Measurements from ENCODE around the gene WDR4.

Gene WDR4

DNA sequence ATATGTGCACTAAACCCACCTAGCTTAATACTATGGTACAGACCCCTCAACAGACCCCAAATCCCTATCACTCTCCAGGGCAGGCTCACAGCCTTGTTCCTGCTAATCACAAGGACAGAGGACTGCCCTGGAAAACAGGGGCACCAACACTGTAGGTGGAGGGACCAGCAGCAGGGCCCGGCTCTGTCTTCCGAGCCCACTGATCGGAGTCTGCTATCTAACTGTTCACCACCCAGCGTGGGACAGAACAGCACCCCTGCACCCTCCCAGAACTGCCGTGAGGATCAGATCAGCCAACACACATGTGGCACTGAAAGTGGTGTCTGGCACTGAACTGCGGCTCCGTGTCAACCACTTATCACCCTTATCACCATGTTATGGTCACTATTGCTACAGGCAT lies 6.2 kb downstream of the WDR4 start:
- no peak for DNase-seq

DNA sequence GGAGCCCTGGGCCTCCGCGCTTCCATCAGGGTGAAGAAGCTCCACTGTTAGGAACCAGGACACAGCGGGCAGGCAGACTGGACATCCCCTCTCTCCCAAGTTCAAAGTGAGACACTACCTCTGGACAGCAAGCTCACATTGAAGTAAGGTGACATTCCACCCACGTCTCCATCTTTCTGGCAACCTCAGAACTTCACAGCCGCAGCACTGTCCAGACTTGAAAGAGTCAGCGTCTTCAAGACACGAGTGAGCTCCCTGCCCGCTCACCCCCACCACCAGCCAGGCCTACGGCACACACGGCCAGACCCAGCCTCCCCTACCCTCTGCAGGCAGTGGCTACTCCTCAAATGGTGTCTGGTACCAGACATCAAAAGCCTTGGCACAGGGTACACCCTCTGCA lies 11.1 kb downstream of the WDR4 start:
- DNase-seq = no peak

DNA sequence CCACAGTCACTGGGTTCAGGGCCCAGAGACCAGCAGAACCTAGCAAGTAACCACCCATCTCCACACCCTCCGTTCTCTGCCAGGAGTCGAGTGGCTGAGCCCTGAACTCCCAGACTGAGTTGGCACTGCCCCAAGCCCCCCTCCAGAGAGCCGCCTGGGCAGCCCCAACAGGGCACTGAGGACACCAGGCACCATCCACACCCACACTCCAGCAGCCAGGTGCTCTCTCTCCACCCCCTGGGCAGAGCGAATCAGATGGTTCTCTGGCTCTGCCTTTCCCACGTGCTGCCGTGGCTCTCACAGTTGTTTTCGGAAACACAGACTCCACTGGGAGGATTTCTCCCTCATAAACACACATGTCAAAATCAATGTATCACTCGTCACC lies 13.6 kb downstream of the WDR4 start:
- no peak for DNase-seq

DNA sequence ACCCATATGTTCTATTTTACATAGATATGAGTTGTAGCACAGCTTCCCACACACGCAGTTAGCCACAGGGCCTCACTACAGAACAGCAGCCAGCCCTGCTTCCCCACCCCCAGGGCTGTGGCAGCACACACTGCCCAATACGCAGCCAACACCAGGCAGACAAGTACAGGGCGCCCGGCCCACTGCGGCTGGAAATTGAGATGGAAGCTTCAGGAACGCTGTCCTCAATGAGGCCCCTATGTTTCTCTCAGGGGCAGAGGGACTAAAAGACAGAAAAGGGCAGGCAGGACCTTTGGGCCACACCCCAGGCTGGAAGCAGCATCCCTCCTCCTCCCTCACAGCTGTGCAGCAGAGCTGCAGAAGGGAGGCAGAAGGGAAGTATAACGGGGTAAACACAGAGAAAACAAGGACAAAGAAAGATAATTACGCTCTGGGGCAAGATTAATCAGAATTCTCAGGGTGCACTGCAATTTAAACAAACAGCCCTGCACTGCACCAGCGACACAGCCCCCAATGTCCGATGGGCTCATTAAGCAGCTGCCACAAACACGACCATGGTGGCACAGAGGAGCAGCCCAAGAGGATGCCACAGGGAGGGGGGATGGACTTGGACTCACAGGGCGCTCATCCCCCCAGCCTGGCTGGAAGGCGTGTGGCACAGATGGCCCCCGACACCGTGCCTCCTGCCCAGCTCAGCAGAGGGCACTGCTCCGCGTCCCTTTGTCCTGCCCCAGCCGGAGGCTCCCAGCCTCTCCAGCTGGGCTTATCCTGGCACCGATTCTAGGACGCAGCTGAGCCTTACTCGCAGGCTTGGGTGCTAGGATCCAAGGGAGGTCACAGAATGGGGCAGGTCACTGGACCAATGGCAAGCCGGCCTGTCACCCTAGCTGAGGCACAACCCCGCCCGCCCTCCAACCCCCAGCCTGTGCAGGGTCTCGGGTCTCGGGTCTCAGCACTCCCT lies 14.2 kb downstream of the WDR4 start:
- DNase-seq = no peak

DNA sequence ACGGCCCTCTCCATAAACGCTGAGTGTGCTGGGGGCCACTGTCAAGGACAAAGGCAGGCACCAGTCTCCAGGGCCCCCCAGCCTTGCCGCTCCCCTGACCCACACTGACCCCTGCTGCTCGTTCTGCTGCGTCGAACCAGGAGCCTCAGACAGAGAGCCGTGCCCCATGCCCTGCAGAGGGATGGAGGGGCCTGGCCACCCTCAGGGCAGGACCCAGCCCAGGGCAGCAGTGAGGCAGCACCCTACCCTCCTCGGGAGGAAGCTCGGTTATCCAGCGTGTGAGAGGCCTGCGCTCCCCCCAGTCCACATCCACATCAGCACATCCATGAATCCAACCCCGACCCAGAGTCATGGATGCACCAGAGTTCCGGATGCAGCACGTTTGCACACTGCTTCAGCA lies 15.1 kb downstream of the WDR4 start:
- no peak for DNase-seq

DNA sequence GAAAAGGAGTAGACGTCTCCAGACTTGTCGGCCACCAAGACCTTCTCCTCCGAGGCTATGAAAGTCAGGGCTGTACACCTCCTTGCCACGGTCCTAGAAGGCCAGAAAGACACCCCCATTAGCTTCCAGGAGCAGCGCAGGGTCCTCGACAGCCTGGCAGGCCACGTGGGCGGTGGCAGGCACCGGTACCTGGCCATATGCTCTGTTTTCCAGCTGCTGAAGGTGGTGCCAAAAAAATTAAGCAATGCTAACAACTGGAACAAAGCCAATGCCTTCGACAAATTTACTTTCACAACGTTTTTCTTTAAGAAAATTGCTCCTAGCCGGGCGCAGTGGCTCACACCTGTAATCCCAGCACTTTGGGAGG lies 15.9 kb downstream of the WDR4 start:
- DNase-seq = no peak

DNA sequence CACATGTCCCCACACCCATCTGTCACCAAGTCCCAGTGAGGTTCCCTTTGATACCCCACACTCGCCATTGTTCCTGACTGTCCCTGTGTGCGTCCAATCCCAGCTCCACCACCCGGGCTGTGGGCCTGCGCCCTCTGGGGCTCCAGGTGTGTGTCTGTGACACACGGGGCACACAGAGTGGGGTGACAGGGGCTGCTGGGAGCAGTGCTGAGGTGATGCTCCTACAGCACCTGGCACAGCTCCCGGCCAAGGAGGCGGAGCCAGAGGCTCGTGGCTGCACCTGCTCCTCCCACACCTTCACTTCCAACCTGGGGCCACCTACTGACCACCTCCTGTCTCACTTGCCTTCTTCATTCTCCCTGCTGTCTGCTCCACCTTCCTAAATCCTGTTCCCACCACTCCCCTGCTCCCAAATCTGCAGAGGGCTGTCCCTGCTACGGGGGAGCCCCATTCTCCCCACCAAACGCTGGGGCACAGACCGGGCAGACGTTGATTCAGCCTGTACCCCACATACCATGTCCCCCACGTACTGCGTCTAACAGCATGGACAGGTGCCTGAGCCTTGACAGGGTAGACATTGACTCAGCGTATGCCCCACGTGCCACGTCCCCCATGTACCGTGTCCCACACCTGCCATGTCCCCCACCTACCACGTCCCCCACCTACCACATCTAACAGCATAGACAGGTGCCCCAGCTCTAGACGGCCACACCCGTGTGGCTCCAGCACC lies 16.4 kb downstream of the WDR4 start:
- DNase-seq = no peak

DNA sequence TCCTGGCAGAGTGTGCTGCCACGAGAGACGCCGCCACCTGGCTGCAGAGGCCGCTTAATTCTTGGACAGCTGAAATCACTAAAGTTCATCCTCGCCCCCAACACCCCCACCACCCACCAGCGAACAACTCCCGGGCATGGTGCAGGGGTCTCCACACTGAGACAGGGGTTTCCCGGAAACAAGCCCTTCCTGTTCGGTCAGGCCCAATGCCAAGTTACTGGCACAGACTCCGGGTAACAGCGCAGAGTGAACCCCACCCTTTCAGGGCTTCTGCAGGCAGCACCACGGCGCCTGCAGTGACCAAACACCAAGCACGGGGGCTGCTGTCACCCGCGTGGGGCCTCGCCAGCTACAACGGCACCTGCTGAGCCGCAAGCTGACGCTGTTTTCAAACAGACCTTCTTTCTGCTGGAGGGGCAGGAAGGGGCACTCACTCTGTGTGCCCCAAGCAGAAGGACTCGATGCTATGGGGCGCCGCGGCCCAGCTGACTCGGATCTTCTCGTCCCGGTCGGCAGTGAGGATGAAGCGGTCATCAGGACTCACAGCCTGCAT lies 17.4 kb downstream of the WDR4 start:
- DNase-seq = no peak

DNA sequence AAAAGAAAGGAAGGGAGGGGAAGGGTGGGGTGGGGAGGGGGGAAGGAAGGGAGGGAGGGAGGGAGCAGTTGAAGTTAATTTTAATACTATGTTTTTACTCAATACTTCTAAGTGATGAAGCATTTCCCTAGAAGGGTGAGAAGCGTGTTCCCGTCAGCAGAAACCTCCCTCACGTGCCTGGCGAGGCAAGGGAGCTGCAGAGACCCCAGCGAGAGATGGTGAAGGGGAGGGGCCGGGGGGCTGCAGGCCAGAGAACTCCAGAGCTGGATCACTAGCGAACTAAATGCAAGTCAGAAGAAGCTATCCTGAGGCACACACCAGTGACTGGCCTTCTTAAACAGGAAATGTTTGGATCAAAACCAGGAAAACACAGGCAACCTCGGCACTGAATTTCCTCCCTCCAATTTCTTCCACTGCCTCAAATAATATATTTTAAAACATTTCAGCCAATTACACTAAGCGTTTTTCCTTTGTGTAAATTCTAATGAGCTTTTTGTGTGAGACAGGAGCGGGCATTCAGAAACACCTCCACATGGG lies 18.0 kb downstream of the WDR4 start:
- DNase-seq = no peak

DNA sequence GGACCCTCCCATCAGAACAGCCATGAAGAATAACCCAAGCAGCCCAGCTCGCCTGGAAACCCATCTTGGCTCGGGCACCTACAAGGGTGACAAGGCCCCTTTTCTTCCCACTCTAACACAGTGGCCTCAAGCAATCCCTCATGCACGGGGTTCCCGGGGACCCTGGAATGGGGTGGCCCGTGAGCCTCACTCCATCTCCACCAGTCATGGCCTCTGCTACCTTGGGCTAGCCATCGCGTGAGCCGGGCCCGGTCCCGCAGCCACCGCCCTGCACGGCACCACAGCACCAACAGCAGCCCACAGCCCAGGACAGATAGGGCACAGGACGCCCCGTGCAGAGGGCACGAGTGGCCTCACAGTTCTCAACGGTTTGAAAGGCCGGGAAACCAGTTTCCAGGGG lies 19.0 kb downstream of the WDR4 start:
- no peak for DNase-seq

DNA sequence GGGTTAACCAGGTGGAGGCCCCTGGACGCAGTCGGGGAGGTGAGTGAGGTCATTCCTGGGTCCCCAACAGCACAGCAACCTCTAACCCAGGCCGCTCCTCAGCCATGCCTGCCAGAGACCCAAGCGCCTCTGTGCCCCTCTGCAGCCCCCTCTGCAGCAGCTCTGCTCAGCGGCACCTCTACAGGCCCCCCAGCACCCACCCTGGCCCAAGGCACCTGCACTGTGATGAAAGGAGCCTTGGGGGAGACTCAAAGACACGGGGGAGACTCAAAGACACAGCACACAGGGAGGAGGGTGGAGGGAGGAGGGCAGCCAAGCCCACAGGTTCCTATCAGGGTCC lies 19.5 kb downstream of the WDR4 start:
- DNase-seq = no peak

DNA sequence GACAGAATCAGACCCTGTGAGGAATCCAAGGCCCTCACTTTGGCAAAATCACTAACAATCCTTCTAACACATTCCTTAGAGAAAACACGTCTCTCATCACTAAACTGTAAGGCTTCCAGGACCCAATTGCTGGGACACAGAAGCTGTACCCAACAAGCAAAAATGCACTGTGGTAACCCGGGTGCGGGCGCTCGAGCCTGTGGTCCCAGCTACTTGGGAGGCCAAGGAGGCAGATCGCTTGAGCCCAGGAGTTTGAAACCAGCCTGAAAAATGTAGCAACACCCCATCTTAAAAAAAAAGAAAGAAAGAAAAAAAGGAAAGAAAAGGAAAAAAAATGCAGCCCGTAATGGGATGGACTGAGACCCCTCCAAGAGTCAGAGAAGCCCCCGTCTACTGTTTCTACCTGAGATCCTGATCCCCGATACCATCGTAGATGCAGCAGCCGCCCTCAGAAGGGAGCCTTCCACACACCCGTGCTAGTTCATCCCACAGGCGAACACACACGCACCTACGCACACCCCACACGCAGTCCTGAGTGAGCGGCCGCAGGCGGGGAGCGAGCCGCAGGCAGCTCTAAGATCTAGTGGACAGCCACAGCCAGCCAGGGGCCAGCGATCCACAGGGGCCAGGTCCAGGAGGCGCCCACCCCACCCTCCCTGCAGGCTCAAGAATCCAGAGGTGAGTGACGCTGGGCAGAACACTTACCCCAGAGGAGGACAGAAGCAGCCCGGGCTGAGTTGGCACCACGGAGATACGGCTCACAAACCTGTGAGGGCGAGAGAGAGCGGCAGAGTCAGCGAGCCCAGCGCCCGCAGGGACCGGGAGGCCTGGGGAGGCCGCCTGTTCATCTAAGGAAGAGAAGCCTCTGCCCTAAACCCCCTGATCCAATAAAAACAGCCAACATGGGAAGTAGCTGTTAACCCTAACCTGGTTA lies 20.1 kb downstream of the WDR4 start:
- no peak for DNase-seq

DNA sequence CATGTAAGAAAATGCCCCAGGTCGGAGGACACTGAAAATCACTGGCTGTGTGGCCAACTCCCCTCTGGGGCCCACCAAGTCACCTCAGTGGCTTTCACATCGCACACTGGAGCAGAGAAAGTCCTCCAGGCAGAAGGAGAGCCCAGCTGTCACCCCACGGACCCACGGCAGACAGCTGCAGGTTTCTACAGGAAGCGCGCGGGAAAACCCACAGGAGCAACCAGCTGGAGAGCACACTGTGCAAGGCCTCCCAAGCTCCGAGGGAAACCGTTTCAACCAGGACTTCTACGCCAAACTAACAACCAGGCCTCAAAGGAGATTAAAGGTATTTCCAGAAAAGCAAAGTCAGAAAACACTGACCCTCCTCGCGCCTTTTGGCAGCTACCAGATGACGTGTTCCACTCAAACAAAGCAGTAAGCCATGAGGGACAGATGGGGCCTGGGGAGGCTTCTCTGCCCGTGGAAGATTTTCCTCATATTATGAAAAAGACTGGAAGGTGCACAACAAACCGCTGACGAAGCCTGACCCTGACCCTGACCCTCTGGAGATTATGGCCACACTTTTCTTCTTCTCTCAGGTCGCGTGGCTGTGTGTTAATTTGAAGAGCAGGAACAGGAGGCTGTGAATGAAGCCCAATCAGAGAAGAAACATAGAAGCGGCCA lies 21.0 kb downstream of the WDR4 start:
- DNase-seq = no peak

DNA sequence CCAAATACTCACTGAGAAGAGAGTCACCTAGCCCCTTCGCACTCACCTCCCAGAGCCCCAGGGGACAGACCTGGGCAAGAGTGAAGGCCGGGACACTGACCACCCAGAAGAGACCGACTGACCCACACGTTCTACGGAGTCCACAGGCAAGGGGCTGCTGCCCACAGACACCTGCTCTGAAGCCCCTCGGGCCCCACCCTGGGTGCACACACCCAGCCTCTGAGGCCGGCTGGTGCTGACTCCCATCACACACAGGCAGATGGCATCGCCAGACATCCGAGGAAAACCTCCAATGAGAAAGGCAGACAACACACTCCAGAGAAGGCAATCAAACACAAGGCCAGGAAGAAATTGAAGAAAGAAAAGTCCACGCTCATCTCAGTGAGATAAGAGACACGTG lies 22.1 kb downstream of the WDR4 start:
- DNase-seq = no peak

DNA sequence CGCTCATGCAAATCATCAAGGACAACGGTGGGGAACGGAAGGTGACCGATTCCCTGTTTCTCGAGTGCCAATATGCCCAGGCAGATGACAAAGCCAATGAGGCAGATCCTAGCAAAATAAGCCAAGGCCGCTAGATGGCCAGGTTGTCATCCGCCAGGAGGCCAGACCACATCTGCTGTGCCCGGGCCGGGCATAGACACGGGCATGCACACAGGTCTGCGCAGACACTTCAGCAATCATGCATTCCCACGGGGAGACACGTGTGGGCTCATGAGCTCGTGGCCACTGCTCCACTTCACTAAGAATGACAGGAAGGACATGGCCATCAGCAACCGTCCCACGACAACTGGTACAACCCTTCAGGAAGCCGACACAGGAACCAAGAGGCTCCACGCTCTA lies 23.4 kb downstream of the WDR4 start:
- no peak for DNase-seq

DNA sequence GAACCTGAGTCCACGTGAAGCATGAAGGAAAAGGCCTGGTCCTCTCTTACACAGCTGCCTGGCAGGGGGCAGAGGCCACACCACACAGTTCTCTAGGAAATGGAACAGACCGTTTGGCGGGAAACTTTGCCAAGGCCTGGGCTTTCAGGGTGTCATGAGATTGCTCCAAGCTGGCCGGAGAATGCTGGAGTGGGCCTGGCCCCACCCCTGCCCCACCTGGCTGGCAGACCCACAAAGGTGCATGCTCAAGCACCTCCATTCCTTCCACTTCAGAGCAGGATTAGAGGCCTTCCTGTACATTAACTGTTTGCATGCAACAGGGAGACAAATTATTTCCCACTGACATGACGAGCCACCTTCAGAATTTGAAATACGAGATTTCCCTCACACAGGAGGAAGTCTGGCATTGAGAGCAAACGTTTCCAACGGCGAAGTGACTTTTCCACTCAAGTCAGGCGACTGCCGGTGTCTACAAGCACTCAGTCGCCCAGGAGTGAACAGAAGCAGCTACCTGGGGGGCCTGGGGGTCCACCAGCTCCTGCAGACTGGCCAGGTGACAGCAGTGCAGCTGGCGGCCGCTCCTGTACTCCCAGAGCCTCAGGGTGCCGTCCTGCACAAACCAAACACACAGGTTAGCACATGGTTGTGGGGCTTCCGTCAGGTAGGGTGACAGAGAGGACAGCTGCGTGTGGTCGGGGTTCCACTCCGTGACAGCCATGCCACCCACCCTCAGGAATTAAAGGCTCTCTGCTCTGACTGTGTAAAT lies 24.0 kb downstream of the WDR4 start:
- DNase-seq = no peak

DNA sequence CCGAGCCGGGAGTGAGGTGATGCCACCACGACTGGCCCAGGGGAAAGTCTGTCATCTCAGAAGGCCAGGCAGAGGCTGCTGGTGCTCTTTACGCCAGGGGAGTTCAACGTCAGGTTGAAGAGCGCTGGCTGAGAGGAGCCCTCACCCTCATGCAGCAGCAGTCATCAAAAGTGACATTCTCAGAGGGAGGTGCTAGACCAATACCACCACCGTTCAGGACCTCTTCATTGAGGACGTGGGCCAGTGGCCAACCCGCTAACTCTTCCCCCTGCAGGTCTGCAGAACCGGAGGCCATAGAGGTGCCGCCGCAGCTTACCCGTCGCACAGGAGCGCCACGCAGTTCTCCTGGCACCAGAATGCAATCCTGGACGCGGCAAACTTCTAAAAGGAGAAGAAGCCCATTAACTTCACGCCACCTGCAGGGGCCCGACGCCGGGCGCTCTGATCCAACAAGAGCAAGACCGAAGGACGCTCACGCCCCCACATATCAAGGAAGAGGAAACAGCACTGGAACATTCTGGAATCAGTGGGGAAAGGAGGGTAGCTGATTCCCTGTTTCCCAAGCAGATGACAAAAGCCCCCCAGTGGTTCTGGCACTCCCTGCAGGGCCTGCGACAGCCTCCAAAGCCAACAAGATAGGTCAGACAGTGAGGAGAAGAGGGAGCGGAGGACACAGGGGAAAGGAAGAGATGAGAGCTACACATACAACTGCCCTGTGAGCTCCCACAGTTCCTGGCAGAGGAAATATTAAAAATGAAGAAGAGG lies 24.9 kb downstream of the WDR4 start:
- no peak for DNase-seq

DNA sequence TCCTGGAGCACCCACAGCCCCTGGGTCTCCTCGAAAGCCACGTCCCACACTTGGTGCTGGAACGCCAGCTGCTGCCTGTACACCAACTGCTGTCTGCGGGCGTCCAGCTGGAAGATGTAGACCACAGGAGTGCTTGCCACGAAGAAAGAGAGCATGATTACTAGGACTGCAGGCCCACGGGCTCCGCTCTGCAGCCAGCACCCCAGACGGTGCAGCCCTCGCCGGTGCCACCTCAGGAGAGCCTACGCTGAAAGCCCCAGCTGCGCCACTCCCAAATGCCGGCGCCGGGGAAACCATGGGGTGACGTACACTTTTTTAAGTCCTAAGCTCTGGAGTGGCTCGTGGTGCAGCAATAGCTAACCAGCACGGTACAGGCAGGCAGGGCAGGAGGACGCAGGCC lies 25.7 kb downstream of the WDR4 start:
- DNase-seq = no peak

DNA sequence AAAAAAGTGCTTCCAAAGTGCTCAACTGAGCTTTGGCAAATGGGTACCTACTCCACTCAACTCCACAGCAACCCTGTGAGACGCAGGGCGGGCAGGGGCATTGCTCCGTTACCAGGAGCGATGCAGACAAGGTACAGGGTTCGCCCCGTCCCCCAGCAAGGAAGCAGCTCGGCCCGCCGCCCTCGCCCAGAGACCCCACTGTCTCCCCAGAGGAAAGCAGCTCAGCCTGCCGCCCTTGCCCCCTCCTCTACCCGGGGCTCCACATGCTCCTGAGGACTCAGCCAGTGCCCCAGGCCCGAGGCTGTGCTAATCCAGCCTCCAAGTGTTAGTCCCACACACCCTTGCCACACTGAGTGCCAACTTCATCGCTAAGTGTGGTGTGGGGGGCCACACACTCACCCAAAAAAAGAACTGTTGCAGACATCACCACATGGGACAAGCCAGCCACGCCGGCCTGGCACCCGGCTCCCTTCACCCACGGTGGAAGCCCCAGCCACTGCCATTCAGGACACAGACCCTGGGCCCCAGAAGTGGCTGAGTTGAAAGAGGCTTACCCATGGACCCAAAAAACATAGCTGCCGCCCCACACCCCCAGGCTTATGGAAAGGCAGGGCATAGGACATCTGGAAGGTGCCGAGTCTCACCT lies 26.3 kb downstream of the WDR4 start:
- no peak for DNase-seq
